ENCODE measurements around the gene JAZF1. TPM values are rescaled to one million over a fixed set of nuclear protein-coding genes. Genes with fewer than 3 reads are reported as not detected.

Gene JAZF1
- total and polyA plus RNA-seq, 4 donors: 13.5 to 38.8 (median 21.3) TPM

- no peak overlapping the region for H3K27ac ChIP-seq (ENCODE audit: low read depth in 1 of 2, low read length in 2 of 2)
- ATAC-seq (ENCODE audit: low FRiP score): no peak
- H3K4me3 ChIP-seq (ENCODE audit: low read length in 2 of 2): no peak overlapping the region
- H3K27me3 ChIP-seq (ENCODE audit: control insufficient read depth in 1 of 2, insufficient read depth in 2 of 2, low read length in 1 of 2): no peaks in the 10 kb centered on the region
- H3K36me3 ChIP-seq (ENCODE audit: control insufficient read depth in 1 of 2, insufficient read depth in 2 of 2, low read length in 1 of 2): no peaks in the 10 kb centered on the region
- 22 to 28% methylated on average over 2 of the region's 2 CpGs for WGBS, 2 donors
- H3K4me1 ChIP-seq (ENCODE audit: control insufficient read depth in 1 of 2, insufficient read depth in 2 of 2, low read length in 2 of 2): no peaks in the 10 kb centered on the region
- no peak for DNase-seq
- H3K9me3 ChIP-seq (ENCODE audit: control insufficient read depth, low read length): no peaks in the 10 kb centered on the region
- intact Hi-C loops (cut with DNase I): no loop called here
Measured at GRCh38 chr7:28182071-28182471, 1.5 kb upstream of the JAZF1 start.

GRCh38 chr7:28181416-28181815 lies 821 bp upstream of the JAZF1 start:
- intact Hi-C loops (cut with DNase I): no loop called here
- H3K27me3 ChIP-seq (ENCODE audit: control insufficient read depth in 1 of 2, insufficient read depth in 2 of 2, low read length in 1 of 2): no peaks in the 10 kb centered on the region
- no peak for DNase-seq
- no peak overlapping the region for H3K4me3 ChIP-seq (ENCODE audit: low read length in 2 of 2)
- no peaks in the 10 kb centered on the region for H3K9me3 ChIP-seq (ENCODE audit: control insufficient read depth, low read length)
- no peaks in the 10 kb centered on the region for H3K4me1 ChIP-seq (ENCODE audit: control insufficient read depth in 1 of 2, insufficient read depth in 2 of 2, low read length in 2 of 2)
- no peak for ATAC-seq (ENCODE audit: low FRiP score)
- 83 to 87% methylated on average over 5 of the region's 5 CpGs for WGBS, 2 donors
- H3K27ac ChIP-seq (ENCODE audit: low read depth in 1 of 2, low read length in 2 of 2): no peak overlapping the region
- no peaks in the 10 kb centered on the region for H3K36me3 ChIP-seq (ENCODE audit: control insufficient read depth in 1 of 2, insufficient read depth in 2 of 2, low read length in 1 of 2)

- 0 to 2% methylated on average over 15 to 54 of the region's 55 CpGs for WGBS, 2 donors
- H3K9me3 ChIP-seq (ENCODE audit: control insufficient read depth, low read length): no peaks in the 10 kb centered on the region
- intact Hi-C loops (cut with DNase I): no loop called here
- no peaks in the 10 kb centered on the region for H3K36me3 ChIP-seq (ENCODE audit: control insufficient read depth in 1 of 2, insufficient read depth in 2 of 2, low read length in 1 of 2)
- H3K4me3 ChIP-seq (ENCODE audit: low read length in 2 of 2): peak overlapping the region; percentile 87 to 99
- no peaks in the 10 kb centered on the region for H3K4me1 ChIP-seq (ENCODE audit: control insufficient read depth in 1 of 2, insufficient read depth in 2 of 2, low read length in 2 of 2)
- ATAC-seq (ENCODE audit: low FRiP score) (no peak), DNase-seq (no peak)
- H3K27me3 ChIP-seq (ENCODE audit: control insufficient read depth in 1 of 2, insufficient read depth in 2 of 2, low read length in 1 of 2): no peaks in the 10 kb centered on the region
- peak overlapping the region in 1 of 2 donors; percentile 77 for H3K27ac ChIP-seq (ENCODE audit: low read depth in 1 of 2, low read length in 2 of 2)
Measured at GRCh38 chr7:28180031-28180363, 598 bp downstream of the JAZF1 start.

GRCh38 chr7:28179120-28180030 lies 1.2 kb downstream of the JAZF1 start:
- Histone ChIP-seq H3K36me3 (ENCODE audit: control insufficient read depth in 1 of 2, insufficient read depth in 2 of 2, low read length in 1 of 2) (no peaks in the 10 kb centered on the region), H3K4me3 (ENCODE audit: low read length in 2 of 2) (peak overlapping the region; percentile 87 to 99), H3K27me3 (ENCODE audit: control insufficient read depth in 1 of 2, insufficient read depth in 2 of 2, low read length in 1 of 2) (no peaks in the 10 kb centered on the region), H3K27ac (ENCODE audit: low read depth in 1 of 2, low read length in 2 of 2) (peak overlapping the region; percentile 8 to 77), H3K4me1 (ENCODE audit: control insufficient read depth in 1 of 2, insufficient read depth in 2 of 2, low read length in 2 of 2) (no peaks in the 10 kb centered on the region), H3K9me3 (ENCODE audit: control insufficient read depth, low read length) (no peaks in the 10 kb centered on the region)
- 1 to 3% methylated on average over 42 to 96 of the region's 96 CpGs for WGBS, 2 donors
- ATAC-seq (ENCODE audit: low FRiP score): peak; percentile 81
- peak; percentile 85 to 91 for DNase-seq
- intact Hi-C loops (cut with DNase I): loop anchor here in 1 of 2 donors (5.0 kb wide), 1 partner anchor 72 kb away; no protein-coding TSS in a partner anchor

GRCh38 chr7:28178599-28178998 lies 2.0 kb downstream of the JAZF1 start:
- Histone ChIP-seq H3K4me3 (ENCODE audit: low read length in 2 of 2) (peak overlapping the region in 1 of 2 donors; percentile 87), H3K36me3 (ENCODE audit: control insufficient read depth in 1 of 2, insufficient read depth in 2 of 2, low read length in 1 of 2) (no peaks in the 10 kb centered on the region), H3K9me3 (ENCODE audit: control insufficient read depth, low read length) (no peaks in the 10 kb centered on the region), H3K27me3 (ENCODE audit: control insufficient read depth in 1 of 2, insufficient read depth in 2 of 2, low read length in 1 of 2) (no peaks in the 10 kb centered on the region), H3K4me1 (ENCODE audit: control insufficient read depth in 1 of 2, insufficient read depth in 2 of 2, low read length in 2 of 2) (no peaks in the 10 kb centered on the region), H3K27ac (ENCODE audit: low read depth in 1 of 2, low read length in 2 of 2) (no peak overlapping the region)
- ATAC-seq (ENCODE audit: low FRiP score): no peak
- 64 to 70% methylated on average over 5 of the region's 5 CpGs for WGBS, 2 donors
- intact Hi-C loops (cut with DNase I): loop anchor here in 1 of 2 donors (5.0 kb wide), 1 partner anchor 71 kb away; no protein-coding TSS in a partner anchor
- DNase-seq: no peak

GRCh38 chr7:28177836-28178235 lies 2.8 kb downstream of the JAZF1 start:
- H3K4me1 ChIP-seq (ENCODE audit: control insufficient read depth in 1 of 2, insufficient read depth in 2 of 2, low read length in 2 of 2): no peaks in the 10 kb centered on the region
- intact Hi-C loops (cut with DNase I): loop anchor here in 1 of 2 donors (5.0 kb wide), 1 partner anchor 71 kb away; no protein-coding TSS in a partner anchor

GRCh38 chr7:28176645-28177044 lies 4.0 kb downstream of the JAZF1 start:
- Histone ChIP-seq H3K4me1 (ENCODE audit: control insufficient read depth in 1 of 2, insufficient read depth in 2 of 2, low read length in 2 of 2) (no peaks in the 10 kb centered on the region), H3K36me3 (ENCODE audit: control insufficient read depth in 1 of 2, insufficient read depth in 2 of 2, low read length in 1 of 2) (no peaks in the 10 kb centered on the region), H3K4me3 (ENCODE audit: low read length in 2 of 2) (no peak overlapping the region), H3K27ac (ENCODE audit: low read depth in 1 of 2, low read length in 2 of 2) (no peak overlapping the region), H3K9me3 (ENCODE audit: control insufficient read depth, low read length) (no peaks in the 10 kb centered on the region), H3K27me3 (ENCODE audit: control insufficient read depth in 1 of 2, insufficient read depth in 2 of 2, low read length in 1 of 2) (no peaks in the 10 kb centered on the region)
- DNase-seq (no peak), ATAC-seq (ENCODE audit: low FRiP score) (no peak)
- WGBS, 2 donors: 39 to 53% methylated on average over 2 of the region's 2 CpGs
- intact Hi-C loops (cut with DNase I): loop anchor here in 1 of 2 donors (5.0 kb wide), 1 partner anchor 69 kb away; no protein-coding TSS in a partner anchor

More at GRCh38 chr7:28177836-28178235, 2.8 kb downstream of the JAZF1 start:
- Histone ChIP-seq H3K36me3 (ENCODE audit: control insufficient read depth in 1 of 2, insufficient read depth in 2 of 2, low read length in 1 of 2) (no peaks in the 10 kb centered on the region), H3K9me3 (ENCODE audit: control insufficient read depth, low read length) (no peaks in the 10 kb centered on the region), H3K4me3 (ENCODE audit: low read length in 2 of 2) (no peak overlapping the region), H3K27me3 (ENCODE audit: control insufficient read depth in 1 of 2, insufficient read depth in 2 of 2, low read length in 1 of 2) (no peaks in the 10 kb centered on the region), H3K27ac (ENCODE audit: low read depth in 1 of 2, low read length in 2 of 2) (no peak overlapping the region)
- DNase-seq (no peak), ATAC-seq (ENCODE audit: low FRiP score) (no peak)
- WGBS, 2 donors: 60 to 68% methylated on average over 1 of the region's 1 CpG

GRCh38 chr7:28176174-28176573 lies 4.4 kb downstream of the JAZF1 start:
- no peak for ATAC-seq (ENCODE audit: low FRiP score)
- Histone ChIP-seq H3K9me3 (ENCODE audit: control insufficient read depth, low read length) (no peaks in the 10 kb centered on the region), H3K27me3 (ENCODE audit: control insufficient read depth in 1 of 2, insufficient read depth in 2 of 2, low read length in 1 of 2) (no peaks in the 10 kb centered on the region), H3K4me1 (ENCODE audit: control insufficient read depth in 1 of 2, insufficient read depth in 2 of 2, low read length in 2 of 2) (no peaks in the 10 kb centered on the region), H3K27ac (ENCODE audit: low read depth in 1 of 2, low read length in 2 of 2) (no peak overlapping the region), H3K4me3 (ENCODE audit: low read length in 2 of 2) (no peak overlapping the region), H3K36me3 (ENCODE audit: control insufficient read depth in 1 of 2, insufficient read depth in 2 of 2, low read length in 1 of 2) (no peaks in the 10 kb centered on the region)
- WGBS, 2 donors: 59 to 66% methylated on average over 4 of the region's 4 CpGs
- DNase-seq: no peak
- intact Hi-C loops (cut with DNase I): loop anchor here in 1 of 2 donors (5.0 kb wide), 1 partner anchor 69 kb away; no protein-coding TSS in a partner anchor

Data from aorta (tissue), 5 donors.